Right forelimb (tissue), 1 donor: ENCODE measurements around the gene RRBP1.

ENCODE experiments used
- DNase-seq: peaks from one replicate; pipeline ENCODE4 v3.0.0-alpha.2; 2018

The RRBP1 gene

DNA sequence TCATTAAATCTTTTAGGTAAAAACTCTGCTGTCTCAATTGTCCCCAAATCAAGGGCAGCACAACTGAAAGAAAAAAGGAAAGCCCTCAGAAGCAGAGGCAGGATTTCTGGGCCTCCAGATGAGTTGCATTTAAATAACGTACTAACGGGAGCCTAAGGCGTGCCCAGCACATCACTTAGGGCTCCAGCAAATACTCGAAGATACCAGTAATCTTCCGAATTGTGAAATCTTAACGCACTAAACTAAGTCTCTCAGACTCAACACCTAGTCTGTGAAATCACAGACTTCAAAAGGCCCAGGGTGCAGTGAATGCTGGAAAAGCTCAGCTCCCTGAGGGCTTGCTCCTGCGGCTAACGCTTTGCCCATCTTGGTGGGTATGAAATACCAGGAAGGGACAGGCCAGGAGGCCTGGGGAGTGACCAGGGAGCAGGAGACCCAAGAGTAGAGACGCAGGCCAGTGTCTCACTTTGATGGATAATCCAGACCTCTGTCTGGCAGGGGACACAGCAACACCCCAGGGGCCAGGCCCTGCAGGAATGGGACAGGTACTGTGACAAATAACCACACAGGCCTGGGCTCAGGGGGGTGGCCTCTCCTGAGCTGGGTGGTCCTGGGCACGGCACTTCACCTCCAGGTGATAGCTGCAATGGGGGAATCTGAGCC is 36.4 kb downstream of the RRBP1 start:
- no peak for DNase-seq

DNA sequence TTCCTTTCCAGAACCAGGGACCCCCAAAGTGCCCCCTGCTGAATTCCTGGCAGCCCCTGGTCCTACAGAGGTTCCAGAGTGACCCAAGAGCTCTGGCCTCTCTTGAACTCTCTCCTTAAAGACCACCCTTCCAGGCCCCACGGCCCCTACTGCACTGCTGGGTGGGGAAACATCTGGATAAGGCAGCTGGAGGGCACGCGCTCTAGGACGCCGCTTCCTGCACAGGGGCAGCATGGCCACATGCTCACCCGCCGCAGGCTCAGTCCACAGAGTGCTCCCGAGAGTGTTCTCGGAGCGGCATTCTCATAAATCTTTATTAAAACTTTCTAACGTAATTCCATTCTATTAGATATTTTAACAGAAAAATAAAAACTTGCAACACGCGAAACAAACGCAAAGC is 37.0 kb downstream of the RRBP1 start:
- no peak for DNase-seq

DNA sequence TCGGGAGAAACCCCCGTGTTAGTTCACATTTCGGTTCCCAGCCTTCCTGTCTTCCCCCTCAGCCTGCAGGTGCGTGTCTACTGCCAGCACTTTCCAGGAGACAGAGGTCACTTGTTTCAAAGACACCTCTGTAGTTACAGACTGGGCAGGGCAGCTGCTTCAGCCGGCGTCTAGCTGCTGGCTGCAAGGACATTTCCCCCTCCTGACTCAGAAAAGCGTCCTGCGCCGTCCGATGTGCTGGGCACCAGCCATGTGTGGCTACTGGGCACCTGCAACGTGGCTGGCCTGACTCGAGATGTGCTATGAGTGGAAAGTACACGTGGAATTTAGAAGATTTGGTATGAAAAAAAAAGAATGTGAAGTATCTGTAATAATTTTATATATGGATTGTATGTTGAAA is 37.6 kb downstream of the RRBP1 start:
- DNase-seq = no peak

DNA sequence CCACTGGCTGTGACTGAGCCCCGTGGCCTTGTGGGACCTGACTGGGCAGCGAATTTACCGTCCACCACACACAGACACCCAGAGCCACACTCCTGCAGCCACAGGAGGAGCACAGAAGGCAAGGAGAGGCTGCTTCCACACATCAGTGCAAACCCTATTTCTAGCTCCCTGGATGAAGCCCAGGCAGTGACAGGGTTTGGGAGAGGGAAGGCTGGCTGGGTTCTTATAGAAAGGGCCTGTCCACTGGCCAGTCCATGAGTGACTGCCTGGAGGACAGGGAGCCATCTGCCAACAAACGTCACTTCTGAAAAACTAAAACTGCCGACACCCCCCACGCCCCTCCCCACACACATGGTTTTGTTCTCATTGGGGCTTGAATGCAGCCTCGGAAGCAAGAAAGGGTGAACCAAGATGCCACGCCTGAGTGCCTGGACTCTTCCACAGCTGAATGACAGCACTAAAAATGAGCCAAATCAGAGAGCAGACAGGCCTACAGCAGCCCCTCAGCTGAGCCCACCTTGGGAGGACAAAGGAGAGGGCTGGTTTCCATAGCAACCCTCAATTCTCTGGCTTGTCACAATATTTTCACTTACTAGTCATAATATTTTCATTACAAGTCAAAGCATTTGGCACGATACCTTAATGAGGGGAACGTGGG is 38.4 kb downstream of the RRBP1 start:
- DNase-seq = no peak

DNA sequence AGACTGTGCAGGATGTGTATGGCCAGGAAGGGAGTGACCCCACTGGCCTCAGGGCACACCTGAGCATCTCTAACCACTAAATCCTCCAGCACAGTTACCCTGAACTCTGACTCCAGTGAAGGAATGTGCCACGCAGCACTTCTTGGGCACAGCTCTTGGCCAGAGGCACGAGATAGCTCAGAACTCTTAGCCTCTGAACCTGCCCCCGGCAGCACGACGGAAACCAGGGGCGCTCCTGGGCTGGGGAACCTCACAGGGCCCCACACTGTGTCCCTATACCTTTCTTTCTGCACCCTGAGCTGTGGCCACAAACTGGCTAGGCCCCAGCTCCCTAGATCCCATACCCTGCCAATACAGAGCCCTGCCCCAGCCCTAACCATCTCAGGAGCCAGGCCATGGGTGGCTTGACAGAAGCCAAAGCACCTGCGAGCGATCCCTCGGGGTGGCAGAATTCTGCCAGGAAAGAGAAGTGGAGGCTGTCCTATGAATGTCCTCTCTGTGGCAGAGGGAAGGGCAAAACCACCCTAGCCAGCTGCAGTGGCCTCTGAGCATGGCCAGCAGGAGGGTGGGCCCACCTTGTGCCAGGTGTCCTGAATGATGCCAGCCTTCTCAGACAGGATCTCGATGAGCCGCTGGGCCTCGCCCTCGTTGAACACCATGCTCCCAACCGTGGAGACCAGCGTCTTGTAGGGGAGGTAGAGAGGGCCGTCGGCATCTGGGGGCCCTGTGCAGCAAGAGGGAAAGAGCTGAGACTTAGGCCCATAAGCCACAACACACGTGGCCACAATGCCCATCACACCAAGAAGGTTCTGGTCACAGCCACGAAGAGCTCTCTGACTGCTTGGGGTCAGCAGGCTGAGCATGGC is 39.4 kb downstream of the RRBP1 start:
- no peak for DNase-seq

DNA sequence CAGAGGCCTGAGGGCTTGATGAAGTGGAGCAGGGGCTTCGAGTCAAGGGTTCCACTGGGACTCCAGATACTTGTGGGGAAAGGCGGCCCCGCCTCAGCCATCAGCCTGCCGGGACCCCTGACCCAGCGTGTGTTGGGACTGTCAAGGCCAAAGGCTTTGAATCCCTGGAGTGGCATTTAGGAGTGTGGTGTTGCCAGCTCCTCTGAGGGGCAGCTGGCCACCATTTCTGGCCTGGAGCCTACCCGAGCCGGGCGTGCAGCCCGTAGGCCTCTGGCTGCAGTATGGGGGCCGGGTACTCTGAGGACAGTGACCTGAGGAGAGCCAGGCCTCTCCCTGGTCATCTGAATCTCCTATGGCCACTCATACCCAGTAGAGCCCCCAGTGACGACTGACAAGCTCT is 40.0 kb downstream of the RRBP1 start:
- DNase-seq = no peak

DNA sequence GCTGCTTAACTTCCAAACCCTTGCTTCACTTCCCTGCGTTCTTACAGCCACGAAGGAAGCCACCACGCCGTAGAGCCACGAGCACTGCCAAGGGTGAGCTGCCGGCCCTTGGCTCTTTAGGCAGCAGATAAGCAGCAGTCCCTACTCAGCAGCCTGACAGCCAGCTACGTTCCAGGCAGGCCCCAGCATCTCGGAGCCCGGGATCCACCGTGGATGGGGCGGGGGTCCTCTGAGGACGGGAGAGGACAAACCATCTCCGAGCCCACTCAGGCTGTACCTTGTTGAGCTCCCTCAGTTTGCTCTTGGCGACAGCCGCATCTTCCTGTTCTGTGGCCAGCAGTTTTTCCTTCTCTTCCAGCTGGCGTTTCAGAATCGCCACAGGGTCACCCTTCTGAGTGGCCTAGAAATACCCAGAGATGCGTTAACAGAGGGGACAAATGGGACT is 40.5 kb downstream of the RRBP1 start:
- no peak for DNase-seq

DNA sequence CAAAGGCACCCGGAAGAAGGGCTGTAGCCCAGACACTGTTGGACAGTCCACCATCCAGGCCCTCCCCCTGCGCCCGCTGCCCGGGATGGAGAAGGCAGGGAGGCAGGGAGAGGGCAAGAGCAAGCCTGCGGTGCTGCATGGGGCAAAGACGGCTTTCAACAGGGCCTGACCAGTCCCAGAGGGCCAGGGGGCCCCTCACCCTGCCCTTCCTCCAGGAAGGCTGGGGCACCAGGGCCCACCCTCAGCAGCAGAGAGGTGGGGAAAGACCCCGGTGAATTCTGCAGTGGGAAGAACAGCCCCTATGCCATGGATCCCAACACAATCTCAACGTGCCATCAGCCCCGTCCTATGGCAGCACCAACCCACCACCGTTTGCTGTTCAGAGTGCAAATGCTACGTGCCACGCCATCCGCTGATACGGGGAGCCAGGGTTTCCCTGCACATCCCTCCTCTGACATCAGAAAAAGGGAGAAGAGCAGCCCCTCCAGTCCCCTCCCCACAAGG is 41.1 kb downstream of the RRBP1 start:
- no peak for DNase-seq

DNA sequence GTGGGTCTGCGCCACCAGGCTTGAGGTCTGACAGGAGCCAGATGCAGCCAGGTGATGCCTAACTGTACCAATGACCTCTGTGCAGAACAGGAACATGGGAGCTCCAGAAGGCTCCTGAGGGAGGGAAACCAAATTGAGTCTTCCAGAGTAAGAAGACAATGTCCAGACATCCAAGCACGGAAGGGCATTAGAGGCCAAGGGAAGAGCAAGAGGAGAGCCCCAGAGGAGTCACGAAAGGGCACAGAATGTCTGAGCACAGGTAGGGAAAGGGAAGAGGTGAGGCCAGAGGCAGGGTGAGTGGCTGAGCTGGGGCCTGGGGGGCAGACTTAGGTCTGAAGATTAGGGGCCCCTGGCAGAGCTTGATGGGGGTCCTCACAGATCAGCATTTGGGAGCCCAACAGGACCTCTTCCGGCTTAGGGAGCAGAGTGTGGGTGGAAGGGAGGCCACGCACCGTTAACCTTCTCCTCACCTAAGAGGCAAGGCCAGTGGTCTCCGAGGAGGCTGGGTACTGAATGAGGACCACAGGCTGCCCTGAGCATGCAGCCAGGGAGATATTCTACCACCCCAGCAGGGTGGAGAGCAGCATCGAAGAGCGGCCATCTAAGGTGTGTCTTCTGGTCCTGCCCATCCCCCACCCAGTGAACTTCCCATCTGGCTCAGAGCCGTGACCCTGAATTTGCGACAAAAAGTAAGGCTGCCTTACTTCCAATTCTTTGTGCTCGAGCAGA is 41.7 kb downstream of the RRBP1 start:
- no peak for DNase-seq

DNA sequence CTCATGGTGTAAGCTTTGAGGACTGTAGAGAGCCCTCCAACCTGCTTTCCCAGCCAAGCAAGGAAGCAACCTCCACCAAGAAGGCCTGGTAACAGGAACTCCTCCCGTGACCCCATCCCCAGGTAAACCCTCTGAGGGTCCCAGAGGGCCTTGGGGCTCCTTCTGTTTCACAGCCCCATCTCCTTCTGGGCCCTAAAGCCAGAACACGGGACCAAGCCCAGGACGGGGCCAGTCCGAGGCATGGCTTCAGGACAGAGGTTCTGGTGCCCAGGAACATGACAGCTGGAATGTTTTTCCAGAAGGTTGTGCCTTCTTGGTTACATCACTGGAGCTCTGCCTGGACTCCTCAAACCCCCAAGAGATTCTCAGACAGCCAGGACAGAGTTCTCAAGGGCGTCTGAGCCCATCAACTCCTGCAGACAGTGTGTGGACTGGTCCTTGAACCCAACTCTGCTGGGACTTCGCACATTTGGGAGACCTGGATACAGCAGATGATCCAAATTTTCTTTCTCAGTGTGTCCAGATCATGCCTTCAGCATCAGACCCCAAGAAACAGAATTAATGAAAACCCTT is 43.1 kb downstream of the RRBP1 start:
- no peak for DNase-seq

DNA sequence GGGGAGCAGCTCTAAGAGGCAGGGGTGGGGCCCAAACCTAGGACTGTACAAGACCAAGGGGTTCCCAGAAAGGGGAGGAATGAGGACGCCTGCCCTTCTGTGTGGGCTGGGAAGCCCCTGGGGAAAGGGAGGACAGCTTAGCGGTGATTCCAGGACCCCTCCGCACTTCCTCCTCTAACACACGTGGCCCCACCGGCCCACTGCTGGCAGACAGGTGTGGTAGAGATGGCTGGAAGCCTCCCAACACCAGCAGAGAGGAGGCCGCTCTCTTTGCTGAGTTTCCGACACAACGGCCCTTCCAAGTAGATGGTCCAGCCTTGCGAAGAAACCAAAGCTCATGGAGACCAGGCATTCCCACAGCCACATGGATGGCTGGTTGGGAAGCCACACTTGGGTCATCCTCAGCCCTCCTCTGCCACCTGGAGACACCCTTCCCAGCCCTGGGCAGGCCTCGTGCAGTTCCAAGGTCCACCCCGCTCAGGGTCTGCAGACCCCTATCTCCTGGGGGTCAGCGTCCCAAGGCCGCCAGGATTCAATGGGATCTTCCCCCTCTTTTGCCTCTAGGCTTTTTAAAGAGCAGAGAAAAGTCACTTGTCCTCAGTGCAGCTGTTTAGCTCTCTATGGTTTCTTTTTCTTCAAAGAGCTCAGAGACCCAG is 43.9 kb downstream of the RRBP1 start:
- DNase-seq = no peak

DNA sequence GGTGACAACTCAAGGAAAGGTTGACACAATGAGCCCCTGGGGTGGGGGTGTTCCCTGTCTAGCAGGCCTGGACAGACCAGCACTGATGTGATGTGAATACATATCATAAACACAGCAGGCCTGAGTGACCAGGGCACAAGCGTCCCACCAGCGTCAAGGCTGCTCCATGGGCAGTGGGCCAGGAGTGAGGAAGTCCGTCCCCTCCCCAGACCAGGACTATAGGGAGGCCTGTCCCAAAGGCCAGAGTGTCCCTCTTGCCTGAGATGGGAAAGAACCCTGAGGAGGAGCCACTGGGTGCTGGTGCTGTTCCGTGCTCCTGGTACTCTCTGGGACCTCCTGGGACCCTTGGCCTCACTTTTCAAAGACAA is 44.6 kb downstream of the RRBP1 start:
- DNase-seq = no peak

DNA sequence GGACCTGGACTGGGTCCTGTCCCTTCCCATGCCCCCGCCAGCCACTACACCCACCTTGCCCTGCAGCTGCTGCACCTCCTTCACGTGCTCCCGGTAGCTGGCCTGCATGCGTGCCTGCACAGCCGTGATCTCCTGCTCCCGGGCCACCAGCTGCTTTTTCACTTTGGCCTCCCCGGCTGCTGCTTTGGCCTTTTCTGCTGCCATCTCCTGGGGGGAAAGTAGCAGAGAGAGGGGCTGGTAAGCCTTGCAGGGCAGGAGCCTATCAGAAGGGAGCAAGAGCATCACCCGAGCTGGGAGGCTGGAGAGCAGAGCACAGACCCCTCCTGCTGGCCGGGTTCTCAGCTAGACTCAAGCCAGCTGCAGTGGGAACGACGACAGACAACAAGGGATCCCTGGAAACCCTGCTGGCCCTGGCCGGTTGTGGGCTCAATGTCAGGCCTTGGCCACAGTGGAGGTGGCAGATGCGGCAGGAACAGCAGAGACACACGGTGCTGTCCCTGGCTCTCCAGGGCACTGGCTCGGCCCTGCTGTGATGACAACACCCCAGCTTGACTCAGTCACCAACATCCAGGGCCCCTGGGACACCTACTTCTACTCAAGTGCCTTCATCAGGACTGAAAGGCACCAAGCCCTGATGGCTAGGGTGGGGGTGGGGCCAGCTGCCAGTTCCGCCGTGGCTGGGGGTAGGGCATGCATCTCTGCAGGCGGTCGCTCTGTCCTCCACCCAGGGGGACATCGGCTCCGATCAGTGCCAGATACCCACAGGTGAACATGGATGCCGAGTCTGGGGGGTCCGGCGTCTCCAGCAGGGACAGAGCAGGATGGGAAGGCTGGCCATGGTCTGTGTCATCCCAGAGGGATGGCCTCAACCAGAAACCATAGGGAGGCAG is 45.3 kb downstream of the RRBP1 start:
- no peak for DNase-seq

DNA sequence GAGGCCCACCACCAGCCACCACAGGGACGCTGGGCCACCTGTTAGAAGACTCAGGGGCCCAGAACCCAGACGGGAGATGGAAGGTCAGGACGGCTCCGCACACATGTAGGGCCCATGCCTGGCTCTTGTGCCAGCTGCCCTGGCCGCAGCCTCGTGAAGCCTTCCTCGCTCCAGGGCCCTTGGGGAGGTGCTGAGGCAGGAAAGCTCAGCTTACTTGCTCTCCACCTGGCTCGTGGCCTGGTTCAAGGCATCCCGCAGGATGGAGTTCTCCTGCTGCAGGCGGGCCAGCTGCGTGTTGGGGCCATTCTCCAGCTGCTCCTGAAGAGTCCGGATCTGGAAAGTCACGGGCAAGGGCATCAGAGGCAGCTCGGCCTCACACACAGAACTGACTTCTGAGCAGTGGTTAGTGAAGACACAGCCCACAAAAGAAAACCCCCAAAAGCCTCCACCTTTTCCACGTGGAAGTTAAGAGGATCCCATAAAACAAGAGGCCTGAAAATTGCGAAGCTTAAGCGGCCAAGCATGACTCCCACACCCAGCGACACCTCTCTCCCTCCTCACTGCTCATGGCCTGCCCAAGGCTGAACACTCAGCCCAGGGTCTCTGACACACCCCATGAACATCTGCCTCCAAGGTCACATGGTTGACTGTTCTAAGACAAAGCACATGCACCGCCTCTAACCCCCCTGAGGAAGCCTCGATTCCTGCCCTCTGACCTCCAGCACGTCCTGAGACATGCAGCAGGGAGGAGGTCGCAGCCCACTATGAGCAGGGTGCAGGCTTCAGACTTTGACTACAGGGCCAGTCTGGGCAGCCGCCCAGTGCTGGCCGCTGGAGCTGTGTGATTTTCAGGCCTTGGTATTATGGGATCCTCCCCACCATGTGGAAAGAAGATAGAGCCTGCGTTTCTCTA is 46.5 kb downstream of the RRBP1 start:
- DNase-seq = no peak

DNA sequence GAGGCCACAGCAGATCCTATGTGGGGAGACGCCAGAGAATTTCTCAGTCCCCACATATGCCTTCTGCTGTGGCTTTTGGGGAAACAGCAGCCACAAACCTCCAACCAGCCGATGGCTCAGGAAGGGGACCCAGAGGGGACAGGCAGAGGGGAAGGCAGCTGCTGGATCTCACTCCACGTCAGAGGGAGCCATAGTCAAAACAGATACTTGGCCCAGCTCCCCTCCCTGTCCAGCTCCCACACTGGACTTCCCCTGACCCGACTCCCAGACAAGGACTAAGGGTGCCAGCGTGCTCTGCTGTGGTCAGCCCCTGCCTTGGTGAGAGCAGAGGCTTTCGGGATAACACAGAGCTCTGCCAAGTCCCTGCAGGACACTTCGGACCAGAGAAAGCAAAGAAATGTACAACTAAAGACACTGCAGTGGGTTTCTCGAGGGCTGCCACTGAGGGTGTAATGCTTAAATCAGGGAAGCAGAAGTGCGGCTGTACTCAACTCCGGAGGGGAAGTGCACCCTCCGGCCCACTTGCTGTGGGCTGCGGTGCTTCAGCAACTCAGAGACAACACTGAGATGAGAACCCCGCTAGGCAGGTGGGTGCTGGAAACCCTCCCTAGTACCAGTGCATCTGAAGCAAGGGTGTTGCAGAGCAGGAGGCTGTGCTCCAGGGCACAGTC is 47.2 kb downstream of the RRBP1 start:
- no peak for DNase-seq

DNA sequence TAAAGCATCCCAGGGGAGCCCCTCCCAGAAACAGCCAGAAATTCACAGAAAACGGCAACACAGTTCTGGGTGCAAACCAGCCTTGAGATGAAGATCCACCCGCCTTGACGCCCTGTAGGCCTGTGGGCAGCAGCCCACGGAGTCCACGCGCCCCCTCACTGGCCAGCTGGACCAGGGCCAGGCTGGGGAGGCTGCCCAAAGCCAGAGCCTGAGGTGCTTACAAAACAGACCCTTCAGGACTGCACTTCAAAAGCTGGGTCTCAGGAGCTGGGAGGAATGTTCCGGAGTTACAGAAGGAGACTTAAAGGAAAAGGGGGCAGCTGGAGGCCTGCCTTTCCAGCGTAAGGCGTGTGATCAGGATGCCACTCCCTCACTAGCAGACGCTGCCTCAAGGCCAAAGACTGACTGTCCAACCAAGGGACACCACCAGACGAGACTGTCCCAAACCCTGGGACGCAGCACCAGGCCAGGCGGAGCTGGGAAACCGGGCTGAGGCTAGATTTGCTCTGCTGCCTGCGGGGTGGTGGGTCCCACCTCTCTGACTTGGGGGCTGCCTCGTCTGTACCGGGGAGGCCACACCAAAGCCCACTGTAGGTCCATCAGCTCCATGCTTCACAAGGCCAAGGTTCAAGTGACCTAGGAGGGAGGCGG is 48.1 kb downstream of the RRBP1 start:
- DNase-seq = no peak

DNA sequence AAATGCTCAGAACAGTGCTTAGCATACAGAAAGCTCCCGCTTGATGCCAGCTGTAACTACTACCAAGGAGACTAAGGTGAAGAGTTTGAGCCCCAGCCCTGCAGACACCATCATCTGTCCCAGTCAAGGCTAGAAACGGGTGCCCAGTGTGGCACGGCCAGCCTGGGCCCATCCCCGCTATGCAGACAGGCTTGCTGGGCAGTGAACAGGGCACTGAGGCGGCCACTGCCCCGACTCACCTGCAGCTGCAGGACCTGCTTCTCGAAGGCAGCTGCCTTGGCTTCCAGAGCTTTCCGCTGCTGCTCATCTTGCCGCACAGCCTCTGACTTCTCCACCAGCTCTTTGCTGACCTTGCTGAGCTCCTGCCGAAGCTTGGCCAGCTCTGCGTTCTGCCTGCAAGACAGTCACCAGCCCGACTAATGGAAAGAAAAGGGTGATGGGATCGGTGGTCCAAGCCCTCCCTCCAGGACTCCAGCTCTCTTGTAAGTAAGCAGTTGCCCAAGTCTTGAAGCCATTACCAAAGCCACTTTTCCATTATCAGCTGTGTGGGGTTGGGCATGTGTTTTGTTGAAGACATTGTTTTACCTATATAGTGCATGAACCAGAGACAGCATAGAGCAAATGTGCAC is 48.7 kb downstream of the RRBP1 start:
- DNase-seq = no peak

DNA sequence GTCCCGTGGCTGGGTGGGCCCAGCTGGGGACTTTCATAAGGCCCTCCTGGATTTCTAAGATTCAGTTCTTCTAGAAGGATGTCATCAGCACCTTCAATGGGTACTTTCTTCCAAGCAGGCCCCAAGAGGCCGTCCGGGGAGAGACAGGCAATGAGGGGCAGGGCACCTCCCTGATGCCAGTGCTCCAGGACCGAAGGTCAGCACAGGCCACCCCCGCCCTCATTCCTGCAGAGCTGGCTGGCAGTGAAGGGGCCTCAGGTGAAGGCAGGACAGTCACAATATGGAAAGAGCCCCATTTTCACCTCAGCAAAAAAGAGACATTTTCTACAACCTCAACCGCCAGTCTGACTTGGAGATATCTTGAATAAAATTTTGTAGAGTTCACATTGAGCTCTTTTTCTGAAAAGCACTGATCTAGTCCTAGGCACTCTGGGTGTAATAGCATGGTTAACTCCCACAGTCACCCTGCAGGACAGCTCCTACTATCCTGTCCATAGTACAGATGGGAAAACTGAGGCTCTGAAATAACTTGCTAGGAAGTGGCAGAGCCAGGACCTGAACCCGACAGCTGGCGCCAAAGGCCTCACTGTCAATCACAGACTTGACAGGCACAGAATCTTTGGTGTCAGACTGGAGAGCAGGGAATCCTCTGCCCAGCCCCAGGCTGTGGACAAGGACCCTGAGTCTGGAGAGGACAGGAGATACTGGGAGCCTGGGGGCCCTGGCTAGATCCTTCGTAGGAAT is 50.3 kb downstream of the RRBP1 start:
- DNase-seq = no peak
